ENCODE measurements around the gene ACTN3. TPM values are rescaled to one million over a fixed set of nuclear protein-coding genes. Genes with fewer than 3 reads are reported as not detected.
A peak's percentile ranks its signal among the peaks of the same experiment; 100 is the strongest.

ACTN3 gene
- total and polyA plus RNA-seq, 2 experiments from 2014 or later: 6.3 to 7.3 TPM

GRCh38 chr11:66593303-66593635, 46.6 kb downstream of the ACTN3 start (continued):
- TF ChIP-seq, protein P1, sequence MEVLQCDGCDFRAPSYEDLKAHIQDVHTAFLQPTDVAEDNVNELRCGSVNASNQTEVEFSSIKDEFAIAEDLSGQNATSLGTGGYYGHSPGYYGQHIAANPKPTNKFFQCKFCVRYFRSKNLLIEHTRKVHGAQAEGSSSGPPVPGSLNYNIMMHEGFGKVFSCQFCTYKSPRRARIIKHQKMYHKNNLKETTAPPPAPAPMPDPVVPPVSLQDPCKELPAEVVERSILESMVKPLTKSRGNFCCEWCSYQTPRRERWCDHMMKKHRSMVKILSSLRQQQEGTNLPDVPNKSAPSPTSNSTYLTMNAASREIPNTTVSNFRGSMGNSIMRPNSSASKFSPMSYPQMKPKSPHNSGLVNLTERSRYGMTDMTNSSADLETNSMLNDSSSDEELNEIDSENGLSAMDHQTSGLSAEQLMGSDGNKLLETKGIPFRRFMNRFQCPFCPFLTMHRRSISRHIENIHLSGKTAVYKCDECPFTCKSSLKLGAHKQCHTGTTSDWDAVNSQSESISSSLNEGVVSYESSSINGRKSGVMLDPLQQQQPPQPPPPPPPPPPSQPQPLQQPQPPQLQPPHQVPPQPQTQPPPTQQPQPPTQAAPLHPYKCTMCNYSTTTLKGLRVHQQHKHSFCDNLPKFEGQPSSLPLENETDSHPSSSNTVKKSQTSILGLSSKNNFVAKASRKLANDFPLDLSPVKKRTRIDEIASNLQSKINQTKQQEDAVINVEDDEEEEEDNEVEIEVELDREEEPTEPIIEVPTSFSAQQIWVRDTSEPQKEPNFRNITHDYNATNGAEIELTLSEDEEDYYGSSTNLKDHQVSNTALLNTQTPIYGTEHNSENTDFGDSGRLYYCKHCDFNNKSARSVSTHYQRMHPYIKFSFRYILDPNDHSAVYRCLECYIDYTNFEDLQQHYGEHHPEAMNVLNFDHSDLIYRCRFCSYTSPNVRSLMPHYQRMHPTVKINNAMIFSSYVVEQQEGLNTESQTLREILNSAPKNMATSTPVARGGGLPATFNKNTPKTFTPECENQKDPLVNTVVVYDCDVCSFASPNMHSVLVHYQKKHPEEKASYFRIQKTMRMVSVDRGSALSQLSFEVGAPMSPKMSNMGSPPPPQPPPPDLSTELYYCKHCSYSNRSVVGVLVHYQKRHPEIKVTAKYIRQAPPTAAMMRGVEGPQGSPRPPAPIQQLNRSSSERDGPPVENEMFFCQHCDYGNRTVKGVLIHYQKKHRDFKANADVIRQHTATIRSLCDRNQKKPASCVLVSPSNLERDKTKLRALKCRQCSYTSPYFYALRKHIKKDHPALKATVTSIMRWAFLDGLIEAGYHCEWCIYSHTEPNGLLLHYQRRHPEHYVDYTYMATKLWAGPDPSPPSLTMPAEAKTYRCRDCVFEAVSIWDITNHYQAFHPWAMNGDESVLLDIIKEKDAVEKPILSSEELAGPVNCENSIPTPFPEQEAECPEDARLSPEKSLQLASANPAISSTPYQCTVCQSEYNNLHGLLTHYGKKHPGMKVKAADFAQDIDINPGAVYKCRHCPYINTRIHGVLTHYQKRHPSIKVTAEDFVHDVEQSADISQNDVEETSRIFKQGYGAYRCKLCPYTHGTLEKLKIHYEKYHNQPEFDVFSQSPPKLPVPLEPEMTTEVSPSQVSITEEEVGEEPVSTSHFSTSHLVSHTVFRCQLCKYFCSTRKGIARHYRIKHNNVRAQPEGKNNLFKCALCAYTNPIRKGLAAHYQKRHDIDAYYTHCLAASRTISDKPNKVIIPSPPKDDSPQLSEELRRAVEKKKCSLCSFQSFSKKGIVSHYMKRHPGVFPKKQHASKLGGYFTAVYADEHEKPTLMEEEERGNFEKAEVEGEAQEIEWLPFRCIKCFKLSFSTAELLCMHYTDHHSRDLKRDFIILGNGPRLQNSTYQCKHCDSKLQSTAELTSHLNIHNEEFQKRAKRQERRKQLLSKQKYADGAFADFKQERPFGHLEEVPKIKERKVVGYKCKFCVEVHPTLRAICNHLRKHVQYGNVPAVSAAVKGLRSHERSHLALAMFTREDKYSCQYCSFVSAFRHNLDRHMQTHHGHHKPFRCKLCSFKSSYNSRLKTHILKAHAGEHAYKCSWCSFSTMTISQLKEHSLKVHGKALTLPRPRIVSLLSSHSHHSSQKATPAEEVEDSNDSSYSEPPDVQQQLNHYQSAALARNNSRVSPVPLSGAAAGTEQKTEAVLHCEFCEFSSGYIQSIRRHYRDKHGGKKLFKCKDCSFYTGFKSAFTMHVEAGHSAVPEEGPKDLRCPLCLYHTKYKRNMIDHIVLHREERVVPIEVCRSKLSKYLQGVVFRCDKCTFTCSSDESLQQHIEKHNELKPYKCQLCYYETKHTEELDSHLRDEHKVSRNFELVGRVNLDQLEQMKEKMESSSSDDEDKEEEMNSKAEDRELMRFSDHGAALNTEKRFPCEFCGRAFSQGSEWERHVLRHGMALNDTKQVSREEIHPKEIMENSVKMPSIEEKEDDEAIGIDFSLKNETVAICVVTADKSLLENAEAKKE (CRISPR knock-in tag; IDR thresholded peaks at IDR 0.05): no peak
- TF ChIP-seq ZNF331 (CRISPR knock-in tag; IDR thresholded peaks at IDR 0.05; ENCODE audit: low read depth) (no peak), CTCF (conservative IDR thresholded peaks at IDR 0.05; ENCODE audit: low read depth in 2 of 2) (no peak), ZNF114 (CRISPR knock-in tag; IDR thresholded peaks at IDR 0.05) (no peak)
- TF ChIP-seq, protein P2, sequence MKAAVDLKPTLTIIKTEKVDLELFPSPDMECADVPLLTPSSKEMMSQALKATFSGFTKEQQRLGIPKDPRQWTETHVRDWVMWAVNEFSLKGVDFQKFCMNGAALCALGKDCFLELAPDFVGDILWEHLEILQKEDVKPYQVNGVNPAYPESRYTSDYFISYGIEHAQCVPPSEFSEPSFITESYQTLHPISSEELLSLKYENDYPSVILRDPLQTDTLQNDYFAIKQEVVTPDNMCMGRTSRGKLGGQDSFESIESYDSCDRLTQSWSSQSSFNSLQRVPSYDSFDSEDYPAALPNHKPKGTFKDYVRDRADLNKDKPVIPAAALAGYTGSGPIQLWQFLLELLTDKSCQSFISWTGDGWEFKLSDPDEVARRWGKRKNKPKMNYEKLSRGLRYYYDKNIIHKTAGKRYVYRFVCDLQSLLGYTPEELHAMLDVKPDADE (IDR thresholded peaks at IDR 0.05): no peak

DNA sequence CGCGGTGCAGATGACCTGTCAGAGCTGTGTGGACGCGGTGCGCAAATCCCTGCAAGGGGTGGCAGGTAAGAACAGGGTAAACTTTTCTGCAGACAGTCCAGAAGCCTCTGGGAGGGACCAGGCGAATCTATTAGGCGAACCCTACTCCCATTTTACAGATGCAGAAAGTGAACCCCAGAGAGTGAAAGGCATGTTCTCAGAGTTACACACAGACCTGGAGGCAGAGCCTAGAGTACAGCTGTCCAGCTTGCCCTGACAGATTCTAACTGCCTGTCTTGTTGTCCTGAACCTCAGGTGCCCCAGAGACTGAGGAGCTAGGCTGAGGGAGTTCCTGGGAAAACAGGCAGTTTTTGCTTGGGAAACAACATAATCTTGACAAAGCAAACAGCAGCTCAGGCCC, 46.9 kb downstream of the ACTN3 start:
- no peak for ATAC-seq
- H3K4me3 ChIP-seq: peak overlapping the region; percentile 67
- no peak for TF ChIP-seq EZH2phosphoT487 (IDR thresholded peaks at IDR 0.05; ENCODE audit: unreplicated experiment)
- TF ChIP-seq, protein P1 (CRISPR knock-in tag; IDR thresholded peaks at IDR 0.05): no peak

More for the DNA sequence above, 46.9 kb downstream of the ACTN3 start:
- Histone ChIP-seq H3K36me3 (ENCODE audit: insufficient read depth) (no peaks in the 10 kb centered on the region; the same call in 1 of the 2 replicates), H4K20me1 (replicated peaks; ENCODE audit: insufficient read depth) (no peaks in the 10 kb centered on the region), H3K27ac (ENCODE audit: low read depth) (no peak overlapping the region), H3K79me2 (replicated peaks; ENCODE audit: insufficient read depth) (no peaks in the 10 kb centered on the region; the same call in 1 of the 2 replicates), H3K4me2 (peak overlapping the region; percentile 84), H3F3A (replicated peaks; ENCODE audit: low read depth) (0 out of 2 replicates have a peak, but pooled peaks cover 10% of the 10 kb centered on the region), H3K9me2 (ENCODE audit: insufficient read depth) (no peaks in the 10 kb centered on the region), H2AFZ (no peak overlapping the region; the same call in 1 of the 2 replicates), H3K27me3 (ENCODE audit: insufficient read depth) (0 out of 2 replicates have a peak, but pooled peaks cover 7% of the 10 kb centered on the region), H3K4me1 (ENCODE audit: insufficient read depth) (peaks cover 10% of the 10 kb centered on the region; the same call in 1 of the 2 replicates)
- H3K36me3 Mint-ChIP-seq (ENCODE audit: low read depth): peaks cover 15% of the 10 kb centered on the region; the same call in 2 of the 3 replicates
- H3K4me1 Mint-ChIP-seq: peaks cover 12% of the 10 kb centered on the region
- H3K4me3 Mint-ChIP-seq: peak overlapping the region; percentile 97
- peaks cover 31% of the 10 kb centered on the region for H3K9me3 Mint-ChIP-seq
- H3K27ac Mint-ChIP-seq: no peak overlapping the region
- DNase-seq (ENCODE audit: low spot score): no peak
- H3K27me3 Mint-ChIP-seq (ENCODE audit: insufficient read depth, low read depth, poor library complexity): peaks cover 20% of the 10 kb centered on the region

Data from GM23338 (cell line).